AG04449 (cell line): ENCODE results near the gene MAML2.

Experiments used
- CTCF ChIA-PET: fragments of 350-600 bp; formaldehyde crosslinking; extraction: SDS; loops from one replicate; lab custom pipeline; 2021; ENCODE audit warnings: antibody characterized with exemption; lab: Yijun Ruan, JAX
- POLR2A ChIA-PET: fragments of 400-600, 350-600 bp; formaldehyde crosslinking; extraction: SDS; loops from one replicate; lab custom pipeline; 2020; ENCODE audit warnings: antibody characterized with exemption, inconsistent platforms; lab: Yijun Ruan, JAX
- DNase-seq: peaks from one replicate; pipeline ENCODE4 v3.0.0-alpha.2; 2010; ENCODE audit warnings: low read depth, low spot score
- H3K4me3 ChIP-seq: 2 replicates; pipeline ENCODE4 v1.5.1; 2011; ENCODE audit warnings: low read depth, mild to moderate bottlenecking, control low read depth, low read length
- TF ChIP-seq, protein P1 (sequence below): IDR thresholded peaks from one replicate; pipeline ENCODE4 v1.5.1; 2011; ENCODE audit warnings: mild to moderate bottlenecking, moderate library complexity, low read length, control low read depth, inconsistent platforms; ENCODE audit not compliant: insufficient read depth; ENCODE audit errors: missing control alignments

MAML2 gene

DNA sequence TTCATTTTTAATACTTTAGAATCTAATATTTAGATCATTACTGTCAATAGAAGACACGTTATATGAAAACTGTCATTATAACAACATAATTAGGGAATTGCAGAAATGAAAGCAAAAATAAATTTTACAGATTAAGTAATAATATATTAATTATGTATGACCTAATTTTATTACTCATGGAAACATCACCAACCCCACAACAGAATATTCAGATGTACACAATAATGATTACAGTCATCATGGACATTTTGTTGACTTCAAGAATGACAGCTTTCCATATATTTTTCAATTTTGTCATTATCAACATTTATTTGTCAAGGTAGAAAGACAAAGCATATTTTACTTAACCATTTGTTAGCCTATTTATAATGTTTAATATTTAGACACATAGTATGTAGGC is 119.9 kb downstream of the MAML2 start:
- ChIA-PET POLR2A (interaction anchor here (0.6 kb wide), 1 partner anchor 57 kb away, joined by 3 read pairs; no protein-coding TSS in a partner anchor), CTCF (no interaction called here)
- no peak for DNase-seq
- TF ChIP-seq, protein P1, sequence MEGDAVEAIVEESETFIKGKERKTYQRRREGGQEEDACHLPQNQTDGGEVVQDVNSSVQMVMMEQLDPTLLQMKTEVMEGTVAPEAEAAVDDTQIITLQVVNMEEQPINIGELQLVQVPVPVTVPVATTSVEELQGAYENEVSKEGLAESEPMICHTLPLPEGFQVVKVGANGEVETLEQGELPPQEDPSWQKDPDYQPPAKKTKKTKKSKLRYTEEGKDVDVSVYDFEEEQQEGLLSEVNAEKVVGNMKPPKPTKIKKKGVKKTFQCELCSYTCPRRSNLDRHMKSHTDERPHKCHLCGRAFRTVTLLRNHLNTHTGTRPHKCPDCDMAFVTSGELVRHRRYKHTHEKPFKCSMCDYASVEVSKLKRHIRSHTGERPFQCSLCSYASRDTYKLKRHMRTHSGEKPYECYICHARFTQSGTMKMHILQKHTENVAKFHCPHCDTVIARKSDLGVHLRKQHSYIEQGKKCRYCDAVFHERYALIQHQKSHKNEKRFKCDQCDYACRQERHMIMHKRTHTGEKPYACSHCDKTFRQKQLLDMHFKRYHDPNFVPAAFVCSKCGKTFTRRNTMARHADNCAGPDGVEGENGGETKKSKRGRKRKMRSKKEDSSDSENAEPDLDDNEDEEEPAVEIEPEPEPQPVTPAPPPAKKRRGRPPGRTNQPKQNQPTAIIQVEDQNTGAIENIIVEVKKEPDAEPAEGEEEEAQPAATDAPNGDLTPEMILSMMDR: no peak
- H3K4me3 ChIP-seq: no peak overlapping the region

- TF ChIP-seq, protein P1: no peak
- H3K4me3 ChIP-seq: no peak overlapping the region
- DNase-seq: no peak
- ChIA-PET CTCF (interaction anchor here (1.4 to 2.2 kb wide), 2 partner anchors 10 to 121 kb away, joined by 4 to 9 read pairs; partner anchors contain the start of gene MAML2), POLR2A (no interaction called here)
These were observed 120.9 kb downstream of the MAML2 start for GRCh38 chr11:96222102-96222501.

DNA sequence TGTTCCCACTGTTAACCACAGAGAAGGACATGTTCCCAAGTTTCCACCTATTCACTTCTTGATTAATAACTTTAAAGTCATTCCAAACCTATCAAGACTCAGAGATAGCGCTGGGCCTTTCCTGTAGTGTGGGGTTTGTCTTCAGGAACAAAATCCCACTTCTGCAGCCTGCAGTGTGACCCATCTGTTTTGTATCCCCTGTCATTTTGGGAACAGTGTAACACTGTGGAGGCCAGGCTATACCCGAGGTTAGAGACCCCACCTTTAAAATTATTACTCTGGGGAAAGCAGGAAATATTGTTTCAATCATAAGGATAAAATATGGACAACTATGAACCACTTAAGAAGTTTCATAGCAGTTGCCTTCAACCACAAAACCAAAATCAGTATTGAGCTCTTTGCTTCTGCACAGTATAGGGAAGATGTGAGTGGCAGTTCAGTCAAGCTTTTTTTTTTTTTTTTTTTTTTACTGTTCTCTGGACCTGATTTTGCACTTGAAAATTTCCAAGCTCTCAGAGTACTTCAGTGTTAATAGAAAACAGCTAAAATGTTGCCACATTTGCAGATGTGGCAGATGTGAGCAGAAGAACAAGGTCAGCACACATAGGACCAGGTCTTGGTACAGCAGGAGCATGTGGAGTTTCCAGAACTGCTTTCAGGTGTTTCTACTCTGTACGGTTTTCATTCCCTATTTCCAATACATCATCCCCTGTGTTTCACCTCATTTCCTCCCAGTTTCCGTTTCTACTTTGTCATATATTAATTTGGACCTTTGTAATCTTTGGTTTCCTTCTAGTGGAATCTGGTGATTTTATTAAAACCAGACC is 121.5 kb downstream of the MAML2 start:
- POLR2A ChIA-PET: no interaction called here
- no peak overlapping the region for H3K4me3 ChIP-seq
- DNase-seq: no peak
- CTCF ChIA-PET: interaction anchor here (1.4 to 2.2 kb wide), 2 partner anchors 10 to 121 kb away, joined by 4 to 9 read pairs; partner anchors contain the start of gene MAML2
- TF ChIP-seq, protein P1: no peak

- no peak for DNase-seq
- ChIA-PET POLR2A (no interaction called here), CTCF (interaction anchor here (0.9 to 2.2 kb wide), 2 partner anchors 118 to 123 kb away, joined by 4 to 9 read pairs; partner anchors contain the start of gene MAML2)
- TF ChIP-seq, protein P1: no peak
- H3K4me3 ChIP-seq: no peak overlapping the region
These were observed 122.9 kb downstream of the MAML2 start for GRCh38 chr11:96219981-96220623.

GRCh38 chr11:96218901-96219300 is 124.1 kb downstream of the MAML2 start:
- POLR2A ChIA-PET: no interaction called here
- CTCF ChIA-PET: interaction anchor here (0.8 kb wide), 1 partner anchor 125 kb away, joined by 5 read pairs; the partner anchor contains the start of gene MAML2
- DNase-seq: no peak
- TF ChIP-seq, protein P1: no peak
- H3K4me3 ChIP-seq: no peak overlapping the region

- DNase-seq: no peak
- ChIA-PET CTCF (interaction anchor here (1.1 kb wide), 1 partner anchor 164 kb away, joined by 3 read pairs; no protein-coding TSS in a partner anchor), POLR2A (no interaction called here)
- no peak overlapping the region for H3K4me3 ChIP-seq
- TF ChIP-seq, protein P1: no peak
These were observed 125.0 kb downstream of the MAML2 start for GRCh38 chr11:96218006-96218405.
